ENCODE results near the gene RPGR.

RPGR gene

DNA sequence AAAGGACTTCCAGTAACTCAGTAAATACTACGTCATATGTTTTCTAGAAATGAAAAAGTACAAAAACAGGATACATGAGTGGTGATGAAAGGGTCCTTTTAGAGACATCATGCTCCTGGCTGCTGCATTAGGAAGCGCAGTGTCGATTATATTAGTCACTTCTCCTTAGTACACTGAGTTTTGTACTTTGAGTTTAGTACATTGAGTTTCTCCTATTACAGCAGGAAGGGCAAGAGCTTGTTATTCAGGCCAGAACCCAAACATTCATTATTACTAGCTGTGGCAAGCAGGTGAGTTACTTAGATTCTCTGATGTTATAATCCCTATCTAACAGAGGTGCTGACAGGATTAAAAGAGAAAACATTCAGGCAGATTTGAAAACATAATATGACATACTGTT is 21.3 kb downstream of the RPGR start:
- no peak overlapping the region for H3K4me3 ChIP-seq (ENCODE audit: low read depth, low read length)
- no peak for TF ChIP-seq CTCF (IDR thresholded peaks at IDR 0.05; ENCODE audit: low read depth, low read length)

DNA sequence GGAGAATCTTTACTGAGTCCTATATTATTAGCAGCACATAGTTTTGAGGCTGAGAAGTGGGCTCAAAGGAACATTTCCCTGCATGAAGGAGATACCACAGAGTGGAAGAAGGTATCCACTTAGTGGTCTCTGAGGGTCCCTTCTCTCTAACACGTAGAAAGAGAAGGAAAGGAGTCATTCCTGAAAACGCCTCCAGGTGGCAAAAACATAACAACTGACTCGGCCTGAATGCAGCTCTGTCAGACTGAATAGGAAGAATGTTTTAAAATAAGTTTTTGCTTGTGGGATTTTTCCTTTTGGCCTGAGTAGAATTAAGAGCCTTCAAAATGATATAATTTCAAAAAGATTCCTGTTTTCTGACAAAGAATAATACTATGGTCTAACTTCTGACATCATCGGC is 23.3 kb downstream of the RPGR start:
- no peak overlapping the region for H3K4me3 ChIP-seq (ENCODE audit: low read depth, low read length)

DNA sequence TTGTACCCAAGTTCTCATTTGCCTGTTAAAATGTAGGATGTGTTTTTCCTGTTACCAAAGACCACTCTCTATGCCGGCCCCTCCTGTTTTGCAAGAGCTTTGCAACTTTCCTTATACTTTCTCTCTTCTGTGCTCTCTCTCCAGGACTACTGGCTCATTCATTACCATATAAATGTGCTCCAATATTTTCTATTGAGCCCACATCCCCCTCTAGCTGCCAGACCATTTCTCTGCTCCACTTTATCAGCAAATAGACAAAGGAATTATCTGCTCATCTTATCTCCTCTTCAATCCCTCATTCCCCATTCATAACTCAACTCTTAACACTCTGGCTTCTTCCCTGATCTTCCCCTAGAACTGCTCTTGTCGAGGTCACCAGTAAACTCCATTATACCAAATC is 33.6 kb downstream of the RPGR start:
- H3K4me3 ChIP-seq (ENCODE audit: low read depth, low read length): no peak overlapping the region
- no peak for TF ChIP-seq CTCF (IDR thresholded peaks at IDR 0.05; ENCODE audit: low read depth, low read length)

More for the DNA sequence above, 23.3 kb downstream of the RPGR start:
- TF ChIP-seq CTCF (IDR thresholded peaks at IDR 0.05; ENCODE audit: low read depth, low read length): 0 out of 2 replicates have a peak, but pooled peaks have one; percentile 12

GRCh38 chrX:38287674-38288073 is 39.6 kb downstream of the RPGR start:
- no peak for TF ChIP-seq CTCF (IDR thresholded peaks at IDR 0.05; ENCODE audit: low read depth, low read length)
- H3K4me3 ChIP-seq (ENCODE audit: low read depth, low read length): no peak overlapping the region

DNA sequence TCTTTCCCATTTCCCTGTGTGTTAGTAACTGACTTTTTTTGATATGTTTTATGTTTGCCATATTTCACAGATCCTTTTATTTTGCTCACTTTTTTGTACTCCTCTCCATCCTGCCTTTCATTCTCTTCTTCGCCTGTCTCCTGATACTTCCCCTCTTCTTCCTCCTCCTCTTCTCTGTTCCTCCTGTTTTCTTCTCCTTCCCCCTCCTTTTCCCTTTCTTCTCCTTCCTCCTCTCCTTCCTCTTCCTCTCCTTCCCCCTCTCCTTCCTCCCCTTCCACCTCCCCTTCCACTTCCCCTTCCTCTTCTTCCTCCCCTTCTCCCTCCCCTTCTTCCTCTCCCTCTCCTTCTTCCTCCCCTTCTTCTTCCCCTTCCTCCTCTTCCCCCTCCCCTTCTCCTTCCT is 41.7 kb downstream of the RPGR start:
- TF ChIP-seq CTCF (IDR thresholded peaks at IDR 0.05; ENCODE audit: low read depth, low read length): no peak
- no peak overlapping the region for H3K4me3 ChIP-seq (ENCODE audit: low read depth, low read length)

- no peak overlapping the region for H3K4me3 ChIP-seq (ENCODE audit: low read depth, low read length)
- TF ChIP-seq CTCF (IDR thresholded peaks at IDR 0.05; ENCODE audit: low read depth, low read length): peak; percentile 41
Observed at GRCh38 chrX:38282049-38282448, 45.3 kb downstream of the RPGR start.

- no peak overlapping the region for H3K4me3 ChIP-seq (ENCODE audit: low read depth, low read length)
- TF ChIP-seq CTCF (IDR thresholded peaks at IDR 0.05; ENCODE audit: low read depth, low read length): no peak
Observed at GRCh38 chrX:38279188-38279587, 48.1 kb downstream of the RPGR start.
